Neural progenitor cell (in vitro differentiated cells): ENCODE measurements around the gene ALOX12B.

Experiments
- CTCF ChIP-seq: fragments of 200-600 bp; sonication (generic); IDR thresholded peaks from 2 replicates; pipeline ENCODE4 v1.5.1; 2017; ENCODE audit warnings: antibody characterized with exemption, mild to moderate bottlenecking
- EZH2 ChIP-seq: fragments of 200-600 bp; sonication (generic); IDR thresholded peaks from 2 replicates; pipeline ENCODE4 v1.6.1; 2017; ENCODE audit warnings: antibody characterized with exemption, mild to moderate bottlenecking, moderate library complexity
- EZH2phosphoT487 ChIP-seq: fragments of 200-600 bp; sonication (generic); IDR thresholded peaks from 2 replicates; pipeline ENCODE4 v1.6.1; 2017; ENCODE audit warnings: antibody characterized with exemption

GRCh38 chr17:8081876-8082275 is 5.6 kb downstream of the ALOX12B start:
- TF ChIP-seq CTCF (no peak), EZH2 (no peak), EZH2phosphoT487 (no peak)
